ENCODE measurements around the gene SUN2. TPM values are rescaled to one million over a fixed set of nuclear protein-coding genes. Genes with fewer than 3 reads are reported as not detected.

Gene SUN2
- total RNA-seq, 1 experiment from 2014 or later, result 45.1 TPM

GRCh38 chr22:38768036-38768435 lies 12.2 kb upstream of the SUN2 start:
- intact Hi-C loops (cut with micrococcal nuclease; ENCODE audit: unreplicated experiment) (loop anchor here (5.0 kb wide), 1 partner anchor 94 kb away; no protein-coding TSS in a partner anchor), in situ Hi-C loops (cut with HindIII; ENCODE audit: low pct_unique_long_range_greater_than_20kb, low sequenced_read_pairs) (no loop called here)

GRCh38 chr22:38767313-38767712 lies 11.5 kb upstream of the SUN2 start:
- Histone ChIP-seq H3K9me3 (ENCODE audit: control insufficient read depth, insufficient read depth, low read depth, low read length) (no peaks in the 10 kb centered on the region), H3K36me3 (ENCODE audit: control insufficient read depth, insufficient read depth, low read length) (no peaks in the 10 kb centered on the region), H3K27me3 (ENCODE audit: control insufficient read depth, insufficient read depth, low read length) (no peaks in the 10 kb centered on the region), H3K27ac (ENCODE audit: low read length) (no peak overlapping the region), H3K4me3 (ENCODE audit: low read depth in 2 of 2, low read length in 2 of 2) (no peak overlapping the region), H3K4me1 (ENCODE audit: control insufficient read depth, insufficient read depth, low read length) (no peaks in the 10 kb centered on the region; the same call in 1 of the 2 replicates)
- CTCF ChIA-PET, result interaction anchor here (0.6 kb wide), 1 partner anchor 150 kb away, joined by 4 read pairs; no protein-coding TSS in a partner anchor
- BruUV-seq (replicated peaks), result no TSS peak
- in situ Hi-C loops (cut with HindIII; ENCODE audit: low pct_unique_long_range_greater_than_20kb, low sequenced_read_pairs), result no loop called here
- POLR2A ChIA-PET, result no interaction called here
- no peak for DNase-seq (ENCODE audit: low read depth, low spot score)
- TF ChIP-seq SIN3A (IDR thresholded peaks at IDR 0.05; ENCODE audit: borderline replicate concordance, insufficient read depth, low read depth, low read length) (no peak), REST (IDR thresholded peaks at IDR 0.05; ENCODE audit: insufficient read depth in 1 of 2, low read depth in 2 of 2, low read length in 1 of 2) (no peak), POLR2AphosphoS5 (IDR thresholded peaks at IDR 0.05; ENCODE audit: low read depth, low read length) (no peak), TCF7L2 (IDR thresholded peaks at IDR 0.05; ENCODE audit: low read depth, low read length) (no peak), CTCF (IDR thresholded peaks at IDR 0.05) (no peak)
- no peak for ATAC-seq
- intact Hi-C loops (cut with micrococcal nuclease; ENCODE audit: unreplicated experiment), result loop anchor here (5.0 kb wide), 1 partner anchor 95 kb away; no protein-coding TSS in a partner anchor

More at GRCh38 chr22:38768036-38768435, 12.2 kb upstream of the SUN2 start:
- ChIA-PET CTCF (interaction anchor here (0.8 to 1.3 kb wide), 2 partner anchors 10 to 13 kb away, joined by 3 to 4 read pairs; no protein-coding TSS in a partner anchor), POLR2A (no interaction called here)
- no peak for TF ChIP-seq REST (IDR thresholded peaks at IDR 0.05; ENCODE audit: insufficient read depth in 1 of 2, low read depth in 2 of 2, low read length in 1 of 2)
- TF ChIP-seq POLR2AphosphoS5 (IDR thresholded peaks at IDR 0.05; ENCODE audit: low read depth, low read length), result no peak
- no peak for TF ChIP-seq CTCF (IDR thresholded peaks at IDR 0.05)
- no peak for TF ChIP-seq TCF7L2 (IDR thresholded peaks at IDR 0.05; ENCODE audit: low read depth, low read length)
- no peak for TF ChIP-seq SIN3A (IDR thresholded peaks at IDR 0.05; ENCODE audit: borderline replicate concordance, insufficient read depth, low read depth, low read length)
- no peak for ATAC-seq
- Histone ChIP-seq H3K27me3 (ENCODE audit: control insufficient read depth, insufficient read depth, low read length) (no peaks in the 10 kb centered on the region), H3K4me1 (ENCODE audit: control insufficient read depth, insufficient read depth, low read length) (no peaks in the 10 kb centered on the region; the same call in 1 of the 2 replicates), H3K9me3 (ENCODE audit: control insufficient read depth, insufficient read depth, low read depth, low read length) (no peaks in the 10 kb centered on the region), H3K27ac (ENCODE audit: low read length) (no peak overlapping the region), H3K4me3 (ENCODE audit: low read depth in 2 of 2, low read length in 2 of 2) (no peak overlapping the region), H3K36me3 (ENCODE audit: control insufficient read depth, insufficient read depth, low read length) (no peaks in the 10 kb centered on the region)
- no TSS peak for BruUV-seq (replicated peaks)
- no peak for DNase-seq (ENCODE audit: low read depth, low spot score)
